Mesenchymal stem cell (in vitro differentiated cells and primary cell): ENCODE data around the gene ATP7A. TPM values are rescaled to one million over a fixed set of nuclear protein-coding genes. Genes with fewer than 3 reads are reported as not detected.
A peak's percentile ranks its signal among the peaks of the same experiment; 100 is the strongest.

Experiments used
- DNase-seq: peaks from one replicate; pipeline ENCODE4 v3.0.0-alpha.2; 2013
- H2AFZ ChIP-seq: one replicate; pipeline ENCODE4 v1.6.1; 2013; ENCODE audit warnings: low read depth, mild to moderate bottlenecking, control low read depth, inconsistent platforms, low read length, moderate library complexity
- H2AK5ac ChIP-seq: 2 replicates; pipeline ENCODE4 v1.6.1; 2013; ENCODE audit warnings: low read length, moderate library complexity, mild to moderate bottlenecking, inconsistent platforms; ENCODE audit not compliant: severe bottlenecking
- H2BK120ac ChIP-seq: one replicate; pipeline ENCODE4 v1.6.1; 2013; ENCODE audit warnings: low read depth, mild to moderate bottlenecking, inconsistent platforms, low read length, moderate library complexity
- H2BK12ac ChIP-seq, 2 experiments: one replicate each; pipeline ENCODE4 v1.6.1; 2013; ENCODE audit warnings: inconsistent platforms in 2 of 2, low read length in 2 of 2, mild to moderate bottlenecking in 2 of 2, moderate library complexity in 2 of 2, control low read depth in 1 of 2
- H2BK15ac ChIP-seq: one replicate; pipeline ENCODE4 v1.6.1; 2013; ENCODE audit warnings: mild to moderate bottlenecking, low read depth, inconsistent platforms; ENCODE audit not compliant: poor library complexity, severe bottlenecking
- H2BK5ac ChIP-seq: 2 replicates; pipeline ENCODE4 v1.6.1; 2013; ENCODE audit warnings: low read depth, mild to moderate bottlenecking, low read length, control low read depth, inconsistent platforms; ENCODE audit not compliant: poor library complexity, severe bottlenecking
- H3K14ac ChIP-seq, 2 experiments: one replicate each; pipeline ENCODE4 v1.6.1; 2013; ENCODE audit warnings: inconsistent platforms in 2 of 2, low read length in 2 of 2, control low read depth in 1 of 2, mild to moderate bottlenecking in 1 of 2, moderate library complexity in 1 of 2
- H3K18ac ChIP-seq, 2 experiments: one replicate each; pipeline ENCODE4 v1.6.1; 2013; ENCODE audit warnings: inconsistent platforms in 2 of 2, low read length in 2 of 2, control low read depth in 1 of 2, low read depth in 1 of 2, mild to moderate bottlenecking in 1 of 2
- H3K23ac ChIP-seq, 2 experiments: one replicate each; pipeline ENCODE4 v1.6.1; 2013; ENCODE audit warnings: inconsistent platforms in 2 of 2, low read length in 2 of 2, mild to moderate bottlenecking in 2 of 2, moderate library complexity in 2 of 2, control low read depth in 1 of 2
- H3K27ac ChIP-seq: 2 replicates; pipeline ENCODE4 v1.5.1; 2013; ENCODE audit warnings: mild to moderate bottlenecking, moderate library complexity, low read length, control low read depth, inconsistent platforms; ENCODE audit not compliant: poor library complexity, severe bottlenecking
- H3K27me3 ChIP-seq, 2 experiments: 2 replicates each; pipeline versions ENCODE4 v1.6.1 to v1.7.0; 2013; ENCODE audit warnings: low read length in 2 of 2, mild to moderate bottlenecking in 2 of 2, moderate library complexity in 2 of 2, control low read depth in 1 of 2, inconsistent platforms in 1 of 2; ENCODE audit not compliant: control insufficient read depth in 1 of 2, insufficient read depth in 1 of 2
- H3K36me3 ChIP-seq, 2 experiments: 2 replicates each; pipeline versions ENCODE4 v1.6.1 to v1.7.0; 2013; ENCODE audit warnings: low read length in 2 of 2, control low read depth in 1 of 2, inconsistent platforms in 1 of 2, low read depth in 1 of 2, mild to moderate bottlenecking in 1 of 2; ENCODE audit not compliant: insufficient read depth in 2 of 2, control insufficient read depth in 1 of 2
- H3K4ac ChIP-seq, 2 experiments: one replicate each; pipeline ENCODE4 v1.6.1; 2013; ENCODE audit warnings: inconsistent platforms in 2 of 2, low read length in 2 of 2, mild to moderate bottlenecking in 2 of 2, moderate library complexity in 2 of 2, control low read depth in 1 of 2, low read depth in 1 of 2
- H3K4me1 ChIP-seq: 2 replicates; pipeline ENCODE4 v1.6.1; 2013; ENCODE audit warnings: low read depth, low read length, control low read depth; ENCODE audit not compliant: control insufficient read depth, insufficient read depth
- H3K4me2 ChIP-seq: 2 replicates; pipeline ENCODE4 v1.6.1; 2013; ENCODE audit warnings: low read length, mild to moderate bottlenecking, inconsistent platforms; ENCODE audit not compliant: poor library complexity, severe bottlenecking
- H3K4me3 ChIP-seq, 2 experiments: 2 replicates each; pipeline versions ENCODE4 v1.5.1 to v1.7.0; 2013; ENCODE audit warnings: low read length in 2 of 2, mild to moderate bottlenecking in 2 of 2, control low read depth in 1 of 2, low read depth in 1 of 2; ENCODE audit not compliant: insufficient read depth in 1 of 2
- H3K79me1 ChIP-seq: replicated peaks from 2 replicates; pipeline ENCODE4 v1.6.1; 2013; ENCODE audit warnings: mild to moderate bottlenecking, control low read depth, low read length, inconsistent platforms; ENCODE audit not compliant: poor library complexity, severe bottlenecking
- H3K9ac ChIP-seq: 2 replicates; pipeline ENCODE4 v1.7.0; 2013; ENCODE audit warnings: mild to moderate bottlenecking, low read length, moderate library complexity
- H3K9me3 ChIP-seq: 2 replicates; pipeline ENCODE4 v1.7.0; 2013; ENCODE audit warnings: mild to moderate bottlenecking, low read length; ENCODE audit not compliant: control insufficient read depth
- H4K8ac ChIP-seq: one replicate; pipeline ENCODE4 v1.6.1; 2013; ENCODE audit warnings: inconsistent platforms, mild to moderate bottlenecking, low read length, moderate library complexity
- H4K91ac ChIP-seq: one replicate; pipeline ENCODE4 v1.6.1; 2013; ENCODE audit warnings: mild to moderate bottlenecking, low read length, inconsistent platforms
- WGBS: methylation state at CpG from one replicate; pipeline ENCODE4 v1.1.7; 2013; ENCODE audit warnings: mixed read lengths; 5-methylcytosine and 5-hydroxymethylcytosine counted together
- small RNA-seq: library from polyadenylated mRNA; stranded (forward); fragments of <200 nt; extraction: miRNeasy Mini kit (QIAGEN cat#:217004); gene quantifications from one replicate; pipeline ENCODE3, GENCODE V24; 2013; ENCODE audit warnings: low read depth

ATP7A gene

DNA sequence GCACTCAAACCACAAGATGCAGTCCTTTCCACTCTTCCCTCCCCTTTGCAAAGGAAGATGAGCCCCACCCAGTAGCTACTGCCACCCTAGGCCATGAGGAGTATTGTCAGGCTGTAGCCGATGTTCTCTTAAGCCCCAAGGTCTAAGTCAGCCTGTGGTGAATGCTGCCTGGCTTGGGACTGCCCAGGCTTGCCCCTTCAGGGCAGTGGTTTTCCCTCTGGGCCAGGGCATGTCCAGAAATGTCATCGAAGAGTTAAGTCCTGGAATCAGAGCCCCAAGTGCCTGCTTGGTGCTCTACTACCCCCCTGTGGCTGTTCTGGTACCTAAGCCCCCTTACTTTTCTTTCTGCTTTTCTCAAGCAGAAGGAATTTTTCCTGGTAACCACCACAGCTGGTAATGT is 181.8 kb downstream of the ATP7A start:
- Histone ChIP-seq H3K9ac (peak overlapping the region; percentile 36), H3K9me3 (peaks cover 4% of the 10 kb centered on the region), H2BK5ac (no peak overlapping the region), H3K36me3 (no peaks in the 10 kb centered on the region), H2BK15ac (peak overlapping the region; percentile 48), H4K91ac (no peak overlapping the region), H3K23ac (no peak overlapping the region), H3K4ac (no peak overlapping the region), H2AFZ (no peak overlapping the region), H3K14ac (no peak overlapping the region), H3K27me3 (peaks cover 0 to 6% of the 10 kb centered on the region in 2 experiments), H3K27ac (no peak overlapping the region), H2AK5ac (no peak overlapping the region), H3K79me1 (no peaks in the 10 kb centered on the region), H3K4me3 (no peak overlapping the region), H3K18ac (peak overlapping the region in 1 of 2 experiments; percentile 46), H2BK12ac (peak overlapping the region in 1 of 2 experiments; percentile 40), H2BK120ac (no peak overlapping the region), H3K4me2 (no peak overlapping the region), H3K4me1 (no peaks in the 10 kb centered on the region), H4K8ac (peak overlapping the region; percentile 23)
- DNase-seq: peak; percentile 71
- WGBS: 5% methylated on average over 2 of the region's 2 CpGs

DNA sequence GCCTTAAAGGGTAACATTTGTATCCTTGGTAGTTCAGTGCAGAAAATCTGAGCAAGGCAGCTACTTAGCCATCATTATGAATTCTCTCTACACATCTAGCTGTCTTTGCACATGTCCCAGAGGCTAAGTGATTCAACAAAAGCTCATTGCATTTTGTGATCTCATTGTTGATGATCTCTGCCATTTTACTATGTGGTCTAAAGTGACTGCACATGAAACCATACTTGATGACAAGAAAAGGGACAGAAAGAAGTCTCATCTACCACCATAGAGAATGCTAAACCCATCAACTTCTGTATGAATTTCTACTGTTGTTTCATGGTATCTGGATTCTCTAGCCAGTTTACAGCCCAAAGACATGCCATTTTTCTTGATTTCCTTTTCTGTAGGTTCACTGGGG is 187.6 kb downstream of the ATP7A start:
- H4K8ac ChIP-seq: no peak overlapping the region
- no peak overlapping the region for H4K91ac ChIP-seq
- H3K36me3 ChIP-seq: no peaks in the 10 kb centered on the region
- no peaks in the 10 kb centered on the region for H3K79me1 ChIP-seq
- H2BK15ac ChIP-seq: no peak overlapping the region
- no peak overlapping the region for H3K4me3 ChIP-seq
- H3K4ac ChIP-seq: no peak overlapping the region
- H3K23ac ChIP-seq: no peak overlapping the region
- no peak for DNase-seq
- H3K18ac ChIP-seq: no peak overlapping the region
- no peak overlapping the region for H2BK5ac ChIP-seq
- no peaks in the 10 kb centered on the region for H3K4me1 ChIP-seq
- no peak overlapping the region for H3K9ac ChIP-seq
- no peaks in the 10 kb centered on the region for H3K9me3 ChIP-seq
- no peak overlapping the region for H3K27ac ChIP-seq
- no peak overlapping the region for H3K4me2 ChIP-seq
- H2AFZ ChIP-seq: no peak overlapping the region
- H3K14ac ChIP-seq: no peak overlapping the region
- H2AK5ac ChIP-seq: no peak overlapping the region
- H2BK120ac ChIP-seq: no peak overlapping the region
- no peak overlapping the region for H2BK12ac ChIP-seq
- peaks cover 0 to 6% of the 10 kb centered on the region in 2 experiments for H3K27me3 ChIP-seq

Small RNA genes within 50 kb of the gene (small RNA-seq; reads per million reads assigned to genes)
- gene RN7SL460P: not detected
